Inflammatory macrophage (primary cell): ENCODE measurements around the gene RPS18.
"Not testable (repeated sequence)": the region's sequence is repeated elsewhere in the genome, so short reads cannot be mapped to it uniquely, and the experiment has no call there.

Experiments
- DNase-seq, 2 donors: peaks; one replicate each; pipeline ENCODE4 v3.0.0-alpha.2; 2020 to 2022
- total RNA-seq, 18 experiments: gene quantifications; one replicate each; lab custom pipeline; 2026; ENCODE audit warnings: mixed read lengths in 6 of 18, inconsistent platforms in 2 of 18; lab: John Stamatoyannopoulos, UW

RPS18 gene
- 207 to 534 (median 389) reads per million in 18 experiments for total RNA-seq

GRCh38 chr6:33271468-33272274 lies at the start of gene RPS18, which contains the start of gene VPS52:
Gene RPS18, plus strand, starts transcription at chr6:33272075. Its CDS starts 45 bp downstream, at chr6:33272120.
Gene VPS52, minus strand, starts transcription at chr6:33271876. Its CDS starts 201 bp downstream, at chr6:33271675.
- DNase-seq = peak; percentile 99

- DNase-seq = not testable (repeated sequence)
Observed at GRCh38 chr6:33226503-33227120, 45.3 kb upstream of the RPS18 start.

- no peak for DNase-seq
Observed at GRCh38 chr6:33235221-33235634, 36.6 kb upstream of the RPS18 start.

- DNase-seq = no peak
Observed at GRCh38 chr6:33236328-33236727, 35.5 kb upstream of the RPS18 start.

- no peak for DNase-seq
Observed at GRCh38 chr6:33236852-33237251, 35.0 kb upstream of the RPS18 start.

GRCh38 chr6:33237741-33238140 lies 34.1 kb upstream of the RPS18 start:
- DNase-seq = peak in 1 of 2 donors; percentile 25

- no peak for DNase-seq
Observed at GRCh38 chr6:33241968-33242367, 29.9 kb upstream of the RPS18 start.

- DNase-seq = no peak
Observed at GRCh38 chr6:33243476-33243875, 28.4 kb upstream of the RPS18 start.

- DNase-seq = peak; percentile 85 to 90
Observed at GRCh38 chr6:33247977-33248642, 23.8 kb upstream of the RPS18 start.

- peak in 1 of 2 donors; percentile 53 for DNase-seq
Observed at GRCh38 chr6:33248643-33248931, 23.3 kb upstream of the RPS18 start.

- peak; percentile 99 for DNase-seq
Observed at GRCh38 chr6:33248932-33249731, 22.7 kb upstream of the RPS18 start.

- DNase-seq = peak in 1 of 2 donors; percentile 6
Observed at GRCh38 chr6:33249732-33250630, 21.9 kb upstream of the RPS18 start.

GRCh38 chr6:33250731-33251130 lies 21.1 kb upstream of the RPS18 start:
- DNase-seq = no peak

- DNase-seq = no peak
Observed at GRCh38 chr6:33251395-33252012, 20.4 kb upstream of the RPS18 start.

GRCh38 chr6:33252759-33253158 lies 19.1 kb upstream of the RPS18 start:
- peak in 1 of 2 donors; percentile 33 for DNase-seq

- no peak for DNase-seq
Observed at GRCh38 chr6:33254591-33254990, 17.3 kb upstream of the RPS18 start.

- DNase-seq = no peak
Observed at GRCh38 chr6:33259032-33259431, 12.8 kb upstream of the RPS18 start.

- DNase-seq = not testable (repeated sequence)
Observed at GRCh38 chr6:33262490-33262889, 9.4 kb upstream of the RPS18 start.

GRCh38 chr6:33264015-33264414 lies 7.9 kb upstream of the RPS18 start:
- DNase-seq = no peak

GRCh38 chr6:33271117-33271467 lies 783 bp upstream of the RPS18 start:
- no peak for DNase-seq
